NAMALWA (cell line): ENCODE data around the gene SS18L1.

Experiments
- DNase-seq: peaks from one replicate; pipeline ENCODE4 v3.0.0-alpha.2; 2015; ENCODE audit warnings: low spot score

Gene SS18L1

GRCh38 chr20:62226707-62227590 lies 83.4 kb downstream of the SS18L1 start:
- no peak for DNase-seq

- no peak for DNase-seq
Observed at GRCh38 chr20:62227591-62227976, 84.0 kb downstream of the SS18L1 start.

- DNase-seq = no peak
Observed at GRCh38 chr20:62227977-62228958, 84.7 kb downstream of the SS18L1 start.

- no peak for DNase-seq
Observed at GRCh38 chr20:62228982-62229545, 85.5 kb downstream of the SS18L1 start.

GRCh38 chr20:62229667-62230066 lies 86.1 kb downstream of the SS18L1 start:
- no peak for DNase-seq

- no peak for DNase-seq
Observed at GRCh38 chr20:62230276-62230675, 86.7 kb downstream of the SS18L1 start.

- no peak for DNase-seq
Observed at GRCh38 chr20:62230696-62231095, 87.1 kb downstream of the SS18L1 start.

GRCh38 chr20:62231292-62231691 lies 87.7 kb downstream of the SS18L1 start:
- no peak for DNase-seq
